Measurements from ENCODE around the gene KY.

KY gene

DNA sequence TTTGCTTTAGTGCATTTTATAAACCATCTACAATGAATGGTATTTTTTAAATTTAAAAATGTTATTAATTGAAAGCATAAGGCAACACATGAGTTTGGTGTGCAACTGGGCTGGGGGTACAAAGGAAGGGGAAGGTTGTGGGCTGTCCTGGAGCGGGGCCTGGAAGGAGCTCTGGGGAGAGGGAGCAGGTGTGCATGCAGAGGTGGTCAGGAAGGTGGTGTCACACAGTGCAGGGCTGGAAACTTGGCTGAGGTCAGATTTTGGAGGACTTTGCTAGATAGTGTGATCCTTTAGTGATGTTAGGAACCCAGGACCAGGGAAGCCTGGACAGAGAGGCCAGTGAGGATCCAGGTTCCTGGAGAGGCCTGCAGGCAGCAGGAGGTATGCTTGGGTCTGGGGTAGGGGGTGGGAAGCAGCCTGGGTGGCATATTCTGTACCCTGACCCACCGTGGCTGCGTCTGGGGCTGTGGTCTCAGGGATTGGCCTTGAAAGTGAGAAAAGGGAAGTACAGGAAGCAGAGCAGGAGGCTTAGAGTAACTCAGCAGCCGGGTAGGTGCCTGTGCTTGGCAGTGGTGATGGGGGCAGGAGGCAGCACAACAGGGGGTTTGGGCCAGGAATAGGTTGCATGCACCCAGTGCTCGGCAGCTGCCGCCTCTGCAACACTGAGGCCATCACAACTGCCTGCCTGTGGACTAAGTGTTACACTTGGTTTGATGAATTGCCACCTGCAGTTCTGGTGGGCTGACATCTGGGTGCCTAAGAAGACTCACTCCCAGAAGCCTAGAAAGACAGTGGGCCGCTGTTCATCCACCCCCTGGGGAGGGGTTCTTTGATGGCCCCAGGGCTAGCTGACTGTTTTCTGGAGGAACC, 33.0 kb downstream of the KY start:
- no peak for DNase-seq

DNA sequence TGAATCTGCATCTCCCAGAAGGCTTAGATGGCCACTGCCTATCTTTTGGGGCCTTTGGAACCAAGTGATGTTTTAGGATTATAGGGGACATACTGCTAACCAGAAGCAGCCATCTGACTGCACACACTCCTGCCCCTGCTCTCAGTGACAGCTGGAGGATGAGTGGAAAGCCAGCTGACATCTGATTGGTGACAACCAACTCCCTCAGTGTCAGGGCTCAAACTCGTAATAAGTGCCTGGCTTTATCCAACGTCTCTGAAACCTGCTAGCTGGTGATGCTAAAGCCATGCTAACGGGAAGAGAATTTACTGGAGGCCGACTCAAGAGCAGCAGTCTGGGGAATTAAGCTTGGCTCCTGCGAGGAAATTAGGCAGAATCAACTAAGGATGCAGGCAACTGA, 35.1 kb downstream of the KY start:
- no peak for DNase-seq

DNA sequence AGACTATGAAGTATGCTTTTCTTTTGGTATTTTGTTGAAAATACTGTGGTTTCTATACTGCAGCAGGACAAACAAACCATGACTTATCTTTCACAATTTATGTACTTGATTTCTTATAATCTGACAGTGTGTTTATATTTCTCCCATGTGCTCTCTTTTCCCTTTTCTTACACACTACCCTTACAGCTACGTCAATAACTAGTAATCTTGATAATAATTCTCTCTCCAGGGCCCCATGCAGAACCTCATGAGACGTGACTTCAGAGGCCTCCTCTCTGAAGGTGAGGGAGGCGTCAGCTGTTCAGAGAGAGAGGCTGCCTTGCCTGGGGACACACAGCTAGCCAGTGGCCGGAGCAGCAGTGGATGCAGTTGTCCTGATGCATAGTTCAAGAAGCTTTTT, 35.9 kb downstream of the KY start:
- DNase-seq: no peak

DNA sequence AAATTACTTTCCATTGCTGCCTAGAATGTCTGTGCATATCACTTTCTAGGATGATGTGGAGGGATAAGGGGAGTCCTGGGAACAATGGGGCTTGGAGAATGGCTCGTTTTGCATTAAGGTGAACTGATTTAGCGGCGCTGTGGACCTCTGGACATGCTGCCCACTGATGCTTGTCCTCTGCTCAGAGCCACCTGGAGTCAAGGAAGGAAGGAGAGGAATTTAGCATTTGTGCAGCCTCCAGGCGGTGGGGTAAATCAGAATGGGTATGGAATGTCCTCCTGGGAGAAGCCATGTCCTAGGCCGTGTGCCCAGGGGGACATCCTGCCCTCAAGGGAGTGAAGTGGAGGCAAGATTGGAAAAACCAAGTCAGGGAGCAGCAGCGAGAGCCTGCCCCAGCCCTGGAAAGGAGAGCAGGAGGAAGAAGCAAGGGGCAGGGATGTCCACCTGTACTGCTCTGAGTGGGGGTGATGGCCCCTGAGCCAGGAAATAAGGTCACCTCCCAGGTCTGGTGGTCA, 37.8 kb downstream of the KY start:
- no peak for DNase-seq

DNA sequence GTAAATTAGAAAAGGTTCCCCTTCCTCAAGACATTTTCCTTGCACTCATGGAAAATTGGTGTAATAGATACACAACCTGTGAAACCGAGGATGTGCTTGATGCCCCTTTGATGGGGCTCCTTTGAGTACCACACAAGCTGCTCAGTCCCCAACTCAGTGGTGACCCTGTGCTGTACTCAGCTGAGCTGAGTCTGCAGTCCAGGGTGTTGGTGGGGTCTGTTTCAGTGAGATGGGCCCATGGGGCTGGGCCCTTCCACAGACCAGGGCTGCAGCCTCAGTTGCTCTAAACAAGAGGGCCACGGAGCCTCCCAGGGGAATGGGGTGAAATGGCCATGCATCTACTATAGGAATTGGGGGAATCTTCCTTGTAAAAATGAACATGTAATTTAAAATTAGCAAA, 39.3 kb downstream of the KY start:
- DNase-seq: no peak

DNA sequence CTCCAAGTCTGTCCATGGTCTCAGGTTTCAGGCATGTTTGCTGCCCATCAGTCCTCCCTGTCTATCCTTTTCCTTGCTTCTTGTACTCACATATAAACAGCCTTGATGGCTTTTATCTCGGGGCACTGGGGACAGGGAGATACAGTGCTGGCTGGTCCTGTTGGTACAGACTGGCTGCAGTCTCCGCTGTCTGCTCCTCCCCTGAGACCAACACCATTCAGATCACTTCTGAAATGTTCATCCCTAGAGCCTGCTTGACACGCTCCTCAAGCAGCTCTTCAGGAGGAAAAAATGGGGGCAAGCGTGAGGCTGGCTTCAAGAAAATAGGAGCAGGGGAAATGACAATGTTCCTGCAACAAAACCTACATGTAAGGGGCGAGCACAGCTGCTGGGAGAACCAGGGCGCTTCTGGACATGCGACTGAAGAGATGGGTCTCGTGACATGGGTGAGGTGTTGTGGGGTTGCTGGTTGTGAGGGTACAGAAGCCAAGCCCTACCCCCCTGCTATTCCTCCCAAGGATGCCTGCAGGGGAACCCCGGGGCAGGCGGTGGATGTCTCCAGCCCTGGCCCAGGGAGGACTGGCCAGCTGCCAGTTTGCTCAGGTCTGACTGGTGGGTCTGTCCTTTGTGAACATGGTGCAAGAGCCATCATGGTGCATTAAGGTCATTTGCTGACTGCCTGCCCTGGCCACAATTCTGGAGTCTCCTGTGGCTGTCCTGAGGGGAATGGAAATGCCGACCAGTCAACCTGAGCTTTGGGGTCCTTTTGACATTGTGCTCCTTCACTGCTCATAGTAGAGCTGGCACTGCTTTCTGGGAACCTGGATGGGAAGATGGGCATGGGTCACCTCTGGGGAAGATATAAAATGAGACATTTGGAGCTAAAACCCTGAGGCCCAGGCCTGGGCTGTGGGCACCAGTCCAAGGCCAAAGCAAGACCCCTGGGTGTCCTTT, 40.1 kb downstream of the KY start:
- no peak for DNase-seq

DNA sequence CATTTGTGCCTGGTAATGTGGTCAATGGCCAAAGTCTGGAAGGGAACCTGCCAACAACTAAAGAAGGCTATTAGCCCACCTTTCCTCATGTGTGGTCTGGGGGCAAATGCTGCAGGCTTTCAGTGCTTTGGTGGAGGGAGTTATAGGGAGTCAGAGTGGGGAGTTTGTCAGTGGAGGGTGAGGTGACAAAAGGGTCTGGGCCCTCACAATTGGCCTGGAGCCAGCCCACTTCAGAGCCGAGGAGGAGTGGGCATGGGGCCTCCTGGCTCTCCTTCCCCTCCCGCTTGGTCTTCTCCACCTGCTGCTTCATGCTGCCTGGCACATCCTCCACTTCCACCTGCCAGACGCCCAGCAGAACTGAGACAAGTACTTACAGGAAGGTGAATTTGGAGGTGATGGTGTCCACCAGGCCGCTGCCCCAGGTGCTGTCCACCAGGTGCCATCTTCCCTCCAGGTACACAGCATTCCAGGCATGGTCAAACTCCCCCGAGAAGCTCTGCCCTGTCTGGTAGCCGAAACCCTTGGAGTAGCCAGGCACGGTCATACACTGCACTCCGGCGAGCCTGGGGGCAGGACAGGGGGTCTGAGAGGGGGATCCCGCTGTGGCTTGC, 40.9 kb downstream of the KY start:
- no peak for DNase-seq

DNA sequence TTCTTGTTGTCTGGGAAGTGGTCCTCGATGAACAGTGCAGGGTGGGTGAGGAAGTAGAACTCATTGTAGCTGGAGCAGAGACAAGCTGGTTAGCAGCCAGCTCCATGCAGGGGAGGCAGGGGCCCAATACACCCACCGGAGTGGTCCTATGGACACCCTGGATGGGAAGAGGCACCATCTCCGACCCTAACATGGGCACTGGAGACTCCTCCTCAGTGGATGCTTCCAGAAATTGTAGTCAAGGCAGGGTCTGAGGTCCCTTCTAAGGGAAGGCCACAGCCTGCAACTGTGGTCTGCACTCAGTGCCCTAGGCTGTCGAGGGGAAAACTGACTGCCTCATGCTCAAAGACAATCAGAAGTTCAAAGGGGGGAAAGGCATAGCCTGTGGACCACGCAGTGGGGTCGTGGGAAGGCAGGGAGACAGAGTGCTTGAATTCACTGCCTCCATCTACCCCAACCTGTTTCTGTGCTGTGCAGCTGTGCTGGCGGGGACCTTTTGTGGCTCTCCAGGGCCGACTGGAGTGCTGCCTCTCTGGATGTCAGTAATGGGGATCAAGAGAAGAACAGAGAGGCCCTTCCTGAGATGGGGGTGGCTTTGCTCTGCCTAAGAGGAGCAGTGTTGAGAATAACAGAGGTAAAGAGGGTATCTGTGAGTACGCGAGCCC, 41.9 kb downstream of the KY start:
- DNase-seq: no peak

DNA sequence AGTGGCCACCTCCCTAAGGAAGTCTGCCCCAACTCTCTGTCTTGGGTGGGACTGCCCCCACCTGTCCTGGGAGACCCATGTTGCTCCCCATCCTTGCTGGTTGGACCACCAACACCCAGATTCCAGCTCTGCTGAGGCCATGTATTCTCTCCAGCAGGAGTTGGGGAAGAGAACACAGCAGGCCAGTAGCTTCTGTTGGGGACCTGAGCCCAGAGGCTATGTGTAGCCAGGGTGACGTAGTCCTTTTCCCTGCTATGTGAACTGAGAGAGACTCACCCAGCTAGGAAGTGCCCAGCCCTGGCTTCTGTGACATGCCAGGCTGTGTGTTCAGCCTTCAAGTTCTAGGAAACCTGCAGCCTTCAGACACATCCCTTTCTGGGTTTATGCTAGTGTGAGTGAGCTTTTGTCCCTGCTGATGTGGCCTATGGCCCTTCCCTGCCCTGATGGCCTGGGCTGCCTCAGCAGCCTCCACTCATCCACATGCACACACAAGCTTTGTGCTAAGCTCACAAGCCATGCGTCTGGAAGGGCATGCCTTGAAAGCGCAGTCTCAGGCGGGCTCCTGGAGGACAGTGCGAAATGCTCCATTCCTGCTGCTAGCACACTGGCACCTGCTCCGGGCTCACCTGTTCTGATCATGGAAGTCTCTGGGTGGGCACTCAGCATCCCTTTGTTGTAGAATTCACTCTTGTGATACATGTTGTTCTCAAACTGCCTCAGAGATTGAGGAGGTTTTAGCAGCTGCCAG, 42.6 kb downstream of the KY start:
- DNase-seq: no peak

DNA sequence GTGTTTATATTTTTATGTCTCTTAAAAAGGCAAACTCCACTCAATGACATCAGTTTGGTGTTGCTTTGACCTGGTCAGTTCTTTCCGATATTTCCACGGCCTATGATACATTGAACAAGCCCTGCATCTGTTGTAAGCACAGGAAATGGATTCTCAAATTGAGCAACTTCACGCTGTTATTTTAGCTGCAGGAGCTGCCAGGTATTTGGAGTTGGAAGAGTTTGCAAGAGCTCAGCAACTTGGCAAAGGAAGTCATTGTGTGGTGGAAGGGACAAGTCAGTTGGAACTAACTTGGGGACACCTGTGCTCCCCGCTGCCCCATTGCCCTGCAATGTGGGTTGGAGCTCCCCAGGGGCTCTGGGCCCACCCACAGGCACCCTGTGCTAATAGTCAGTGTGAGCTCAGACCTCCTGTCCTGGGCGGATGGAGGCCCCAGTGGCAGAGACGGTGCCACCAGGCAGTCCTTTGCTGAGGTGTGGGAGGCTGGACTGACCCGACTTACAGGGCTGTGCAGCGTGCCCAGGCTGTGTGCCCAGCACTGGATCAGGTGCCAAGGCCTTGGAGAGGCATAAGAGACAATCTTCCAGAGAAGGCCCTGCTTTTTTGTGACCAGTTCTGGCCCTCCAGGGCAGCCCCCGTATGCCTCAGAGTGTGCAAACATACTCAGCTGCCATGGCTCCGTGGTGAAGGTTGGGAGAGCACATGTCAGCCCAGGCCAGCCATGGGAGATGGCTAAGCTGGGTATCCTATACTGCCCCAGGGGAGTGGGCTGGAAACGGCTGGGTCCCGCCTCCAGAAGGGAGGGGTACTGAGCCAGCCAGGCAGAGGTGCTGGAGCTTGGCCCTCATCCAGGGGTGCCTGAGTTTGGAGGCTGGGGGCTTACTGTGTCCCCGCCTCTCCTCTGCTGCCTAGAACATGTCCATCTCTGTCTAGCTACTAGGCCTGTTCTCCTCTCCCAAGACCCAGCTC, 43.5 kb downstream of the KY start:
- DNase-seq: peak; percentile 33

DNA sequence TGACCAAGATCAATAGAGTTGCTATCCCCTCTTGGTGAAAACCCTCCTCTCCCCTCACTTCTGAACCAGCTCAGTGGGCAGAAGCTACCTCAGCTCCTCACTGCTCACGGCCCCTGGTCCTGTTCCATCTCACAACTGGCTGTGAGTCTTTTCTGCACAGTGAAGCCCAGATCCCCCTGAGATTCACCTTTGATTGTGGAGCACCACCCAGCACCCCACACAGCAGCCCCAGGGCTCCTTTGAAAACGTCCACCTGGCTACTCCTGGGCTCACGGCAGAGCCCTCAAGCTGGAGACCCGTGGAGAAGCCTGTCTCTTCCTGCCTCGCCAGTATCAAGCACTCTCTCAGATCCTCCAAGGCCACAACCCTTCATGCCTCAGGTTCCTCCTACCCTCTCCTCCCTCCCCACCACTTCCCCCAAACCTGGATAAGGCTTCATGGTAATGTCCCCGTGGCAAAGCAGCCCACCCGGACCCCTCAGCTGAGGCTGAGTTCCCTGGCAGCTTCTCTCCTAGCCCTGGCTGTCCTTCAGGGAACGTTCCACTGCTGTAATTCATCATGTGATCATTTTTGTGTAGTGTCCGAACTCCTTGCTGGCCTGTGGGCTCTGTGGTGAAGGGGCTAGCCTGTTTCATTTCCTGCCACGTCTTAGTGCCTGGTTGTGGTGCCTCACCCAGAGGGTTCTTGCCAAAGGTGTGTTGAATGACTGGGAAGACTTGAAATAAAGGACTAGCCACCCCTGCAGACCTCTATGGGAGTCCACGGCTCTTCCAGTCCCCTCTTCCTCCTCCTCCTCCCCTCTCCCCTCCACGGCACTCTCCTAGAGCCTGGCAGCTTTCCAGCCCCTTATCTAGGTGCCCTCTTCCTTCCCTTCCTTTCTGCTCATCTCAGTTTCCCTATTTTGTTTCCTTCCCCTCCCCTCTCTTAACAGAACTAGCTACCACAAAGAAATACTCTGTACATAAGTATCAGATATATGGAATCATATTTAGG, 44.5 kb downstream of the KY start:
- DNase-seq: peak; percentile 83

DNA sequence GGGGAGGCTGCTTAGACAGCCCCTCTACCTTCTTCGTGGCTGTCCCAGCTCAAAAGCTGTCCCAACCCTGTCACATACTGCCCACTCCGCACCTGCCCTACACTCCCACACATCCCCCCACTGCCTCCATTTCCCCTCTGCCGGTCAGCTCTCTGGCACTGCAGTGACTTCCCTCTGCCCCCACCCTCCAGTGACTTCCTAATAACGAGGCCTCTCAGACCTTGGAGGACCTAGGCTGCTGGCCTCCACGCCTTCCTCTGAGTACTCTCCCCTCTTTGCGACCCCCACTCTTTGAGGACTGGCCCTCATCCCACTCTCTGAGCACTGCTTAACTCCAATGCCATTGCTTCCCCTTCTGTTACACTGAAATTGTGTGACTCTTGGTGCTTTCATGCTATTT, 45.3 kb downstream of the KY start:
- DNase-seq: no peak

DNA sequence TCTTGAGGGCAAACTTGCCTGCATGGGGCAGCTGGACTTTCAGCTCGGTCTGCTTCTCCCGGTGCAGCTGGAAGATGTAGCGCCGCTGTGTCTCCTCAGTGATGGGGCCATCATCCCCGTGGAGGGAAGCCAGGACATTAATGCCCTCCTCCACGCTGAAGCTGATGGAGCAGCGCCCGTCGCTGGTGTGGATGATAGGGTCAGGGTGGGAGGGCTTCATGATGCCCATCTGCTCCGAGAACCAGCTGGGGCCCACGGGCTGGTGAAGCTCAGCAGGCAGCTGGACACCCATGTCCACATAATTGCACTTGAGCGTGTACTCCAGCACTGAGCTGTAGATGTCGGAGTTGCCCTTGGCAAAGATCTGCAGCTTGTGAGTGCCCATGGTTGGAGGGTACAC, 46.9 kb downstream of the KY start:
- DNase-seq: no peak

DNA sequence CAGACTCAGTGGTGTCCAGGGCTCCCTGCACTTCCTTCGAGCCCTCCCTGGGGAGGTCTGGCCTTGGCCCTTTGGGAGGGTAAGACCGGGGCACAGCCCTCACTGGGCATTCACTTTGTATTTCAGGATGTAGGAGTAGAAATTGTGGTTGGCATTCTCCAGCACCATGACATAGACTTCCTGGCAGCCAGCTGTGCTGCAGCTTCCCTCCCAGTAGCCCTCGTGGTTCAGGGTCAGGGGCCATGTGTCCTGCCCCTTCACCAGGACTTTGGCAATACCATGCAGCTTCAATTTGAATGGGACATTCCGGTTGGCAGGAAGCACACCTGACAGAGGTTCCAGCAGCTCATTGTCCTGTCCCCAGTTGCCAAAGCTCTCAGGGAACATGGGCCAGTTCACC, 47.3 kb downstream of the KY start:
- no peak for DNase-seq

DNA sequence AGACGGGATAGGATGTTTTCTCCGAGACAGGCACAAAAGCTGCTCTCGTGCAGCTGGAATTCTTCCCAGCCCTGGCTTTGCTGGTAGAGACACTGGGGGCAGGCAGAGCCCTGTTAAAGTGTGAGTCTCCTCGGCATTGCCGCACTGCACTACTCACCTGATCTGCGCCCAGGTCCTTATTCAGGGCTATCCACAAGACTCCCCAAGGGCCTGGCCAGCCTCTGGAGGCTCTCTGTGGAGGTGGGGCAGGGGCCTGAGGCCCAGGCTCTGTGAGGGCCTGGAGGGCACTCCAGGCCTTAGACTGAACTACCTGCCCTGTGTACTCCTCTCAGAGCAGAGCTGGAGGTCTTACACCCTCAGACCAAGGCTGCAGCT, 48.4 kb downstream of the KY start:
- no peak for DNase-seq

DNA sequence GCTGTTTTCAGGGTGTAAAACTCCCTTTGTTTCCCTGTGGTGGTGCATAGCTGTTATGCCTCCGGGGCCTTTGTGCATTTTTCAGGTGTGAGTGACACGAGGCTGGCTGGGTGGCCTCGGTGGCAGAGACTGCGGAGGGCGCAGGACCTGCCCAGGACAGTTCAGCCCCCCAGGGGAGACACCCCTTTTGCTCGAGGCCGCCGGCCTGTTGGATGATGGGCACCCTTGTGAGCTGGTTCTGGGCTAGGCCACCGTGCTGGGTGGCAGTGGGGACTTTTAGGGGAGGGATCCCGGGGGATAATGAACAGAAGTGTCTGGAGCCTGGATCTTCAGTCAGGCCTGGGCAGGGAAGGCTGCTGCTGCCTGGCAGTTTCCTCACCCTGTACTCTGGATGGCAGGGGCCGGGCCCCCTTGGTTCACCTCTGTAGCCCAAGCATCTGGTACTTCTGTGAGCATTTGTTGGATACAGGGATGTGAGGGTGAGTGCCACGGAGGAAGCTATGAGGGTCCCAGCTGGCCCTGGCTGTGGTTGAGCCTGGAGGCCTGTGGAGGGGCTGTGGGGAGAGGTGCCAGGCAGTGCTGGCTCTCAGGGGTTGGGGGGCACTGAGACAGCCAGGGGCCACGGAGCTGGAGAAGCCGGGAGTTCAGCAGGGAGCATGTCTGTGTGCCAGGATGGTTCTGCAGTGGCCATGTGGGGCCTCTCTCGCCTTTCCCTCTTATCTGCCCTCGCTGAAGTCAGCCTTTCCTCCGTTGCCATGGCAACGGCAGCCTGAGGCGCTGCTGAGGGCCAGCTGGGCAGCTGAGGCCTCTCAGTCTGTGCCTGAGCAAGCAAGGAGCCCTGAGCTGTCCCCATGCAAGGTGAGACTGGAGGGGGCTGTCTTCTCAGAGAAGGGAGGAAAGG, 49.0 kb downstream of the KY start:
- peak; percentile 79 for DNase-seq

DNA sequence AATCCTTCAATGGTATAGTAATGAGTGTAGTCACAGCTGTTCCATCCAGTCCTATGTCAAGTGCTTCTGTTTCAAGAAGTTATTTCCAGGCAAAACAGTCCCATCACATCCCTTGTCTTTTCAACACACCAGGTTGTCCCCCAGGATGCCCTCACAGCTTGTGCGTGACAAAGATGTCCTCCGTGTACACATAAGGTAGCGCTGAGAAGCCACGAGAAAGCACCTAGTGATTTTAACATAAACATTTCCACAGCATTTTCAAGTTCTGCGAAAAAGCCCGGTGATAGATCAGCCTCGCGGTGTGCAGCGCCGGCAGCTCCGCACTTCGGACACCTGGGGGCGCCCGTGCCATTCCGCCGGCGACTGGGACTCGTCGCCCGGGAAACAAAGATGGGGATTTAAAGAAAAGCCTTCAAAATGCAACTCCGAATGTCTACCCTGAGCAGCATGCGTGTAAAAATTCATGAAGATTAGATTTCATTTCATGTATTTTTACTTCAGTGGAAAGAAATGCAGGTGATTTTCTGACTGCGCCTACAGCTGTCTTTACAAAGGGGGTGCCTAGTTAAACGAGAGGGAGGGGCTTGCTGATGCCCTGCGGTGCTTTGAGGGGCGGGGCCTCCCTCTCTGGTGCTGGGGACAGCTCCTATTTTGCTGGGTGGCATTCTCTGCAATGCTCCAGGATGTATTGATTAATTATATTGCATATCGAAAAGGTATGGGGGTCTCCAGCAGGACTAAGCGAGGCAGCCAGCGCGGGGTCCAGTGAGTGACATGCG, 49.9 kb downstream of the KY start:
- DNase-seq: peak; percentile 87

DNA sequence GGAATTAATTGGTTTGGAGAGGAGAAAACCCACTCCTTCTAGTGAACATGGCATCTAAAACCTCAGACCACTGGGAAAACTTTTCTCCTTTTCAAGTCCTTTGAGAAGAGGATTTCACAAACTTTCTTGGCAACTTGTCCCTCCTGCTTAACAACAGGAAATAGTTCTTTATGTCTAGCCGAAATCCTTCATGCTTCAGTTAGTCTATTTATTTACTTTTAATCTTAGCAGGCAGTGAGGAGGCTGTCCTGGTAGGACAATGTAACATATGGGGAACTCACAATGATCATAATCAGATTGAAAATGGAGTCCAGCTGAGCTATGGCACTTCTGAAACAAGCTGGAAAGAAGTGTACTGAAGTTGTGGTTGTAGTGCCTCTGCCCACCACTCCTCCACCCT, 50.6 kb downstream of the KY start:
- no peak for DNase-seq

All from hematopoietic multipotent progenitor cell treated with erythropoietin and hydrocortisone succinate and interleukin-3 and kit ligand, for 4 days (in vitro differentiated cells).